AG08396 (cell line): ENCODE data around the gene OSER1.

Experiments used
- DNase-seq: peaks from one replicate; pipeline ENCODE4 v3.0.0; 2012; ENCODE audit warnings: low spot score, mixed read lengths

OSER1 gene

GRCh38 chr20:44224637-44225036 lies 14.1 kb upstream of the OSER1 start:
- no peak for DNase-seq

- no peak for DNase-seq
Observed at GRCh38 chr20:44223721-44224120, 13.2 kb upstream of the OSER1 start.

DNA sequence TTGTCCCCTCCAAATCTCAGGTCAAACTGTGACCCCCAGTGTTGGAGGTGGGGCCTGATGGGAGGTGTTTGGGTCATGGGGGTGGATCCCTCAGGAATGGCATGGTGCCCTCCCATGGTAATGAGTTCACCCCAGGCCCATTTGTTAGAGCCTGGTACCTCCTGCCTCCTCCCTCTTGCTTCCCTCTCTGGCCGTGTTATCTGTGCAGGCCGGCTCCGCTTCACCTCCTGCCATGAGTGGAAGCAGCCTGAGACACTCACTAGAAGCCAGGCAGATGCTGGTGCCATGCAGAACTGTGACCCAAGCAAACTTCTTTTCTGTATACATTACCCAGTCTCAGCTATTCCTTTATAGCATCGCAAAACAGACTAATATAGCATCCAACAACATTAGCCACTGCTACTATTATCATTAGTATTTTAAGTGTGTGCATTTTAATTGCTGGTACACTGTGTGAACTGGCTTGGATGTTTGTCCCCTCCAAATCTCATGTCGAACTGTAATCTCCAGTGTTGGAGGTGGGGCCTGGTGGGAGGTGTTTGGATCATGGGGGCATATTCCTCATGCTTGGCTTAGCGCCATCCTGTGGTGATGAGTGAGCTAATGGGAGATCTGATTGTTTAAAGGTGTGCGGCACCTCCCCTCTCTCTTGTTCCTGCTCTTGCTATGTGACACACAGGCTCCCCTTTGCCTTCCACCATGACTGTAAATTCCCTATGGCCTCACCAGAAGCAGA lies 12.2 kb upstream of the OSER1 start:
- no peak for DNase-seq

- DNase-seq: no peak
Observed at GRCh38 chr20:44222027-44222426, 11.5 kb upstream of the OSER1 start.

DNA sequence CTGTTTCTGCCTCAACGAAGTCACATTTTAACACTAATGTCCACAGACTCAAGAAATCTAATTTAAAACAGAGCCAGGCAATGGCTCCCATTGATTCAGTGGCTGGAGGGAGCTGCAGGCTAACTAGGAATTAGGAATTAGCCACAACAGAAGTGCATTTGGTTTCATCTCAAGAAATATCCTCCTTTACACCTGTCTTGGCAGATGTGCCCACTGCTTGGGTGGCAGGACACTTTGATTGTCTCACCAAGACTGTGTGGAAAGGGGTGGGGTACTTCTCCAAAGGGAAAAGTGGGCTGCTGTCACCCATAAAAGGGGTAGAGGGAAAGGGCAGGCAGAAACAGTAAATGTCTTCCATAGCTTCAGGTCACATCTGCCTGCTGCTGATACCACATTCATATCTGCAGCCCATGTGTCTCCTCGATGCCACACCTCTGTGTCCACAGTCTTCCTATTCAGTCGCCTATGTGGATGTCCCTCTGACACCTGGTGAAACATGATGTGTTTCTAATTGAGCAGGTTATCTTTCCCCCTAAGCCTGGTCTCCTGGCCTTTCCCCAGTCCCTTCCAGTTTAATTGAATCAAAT lies 10.9 kb upstream of the OSER1 start:
- no peak for DNase-seq

- DNase-seq: no peak
Observed at GRCh38 chr20:44219791-44220190, 9.2 kb upstream of the OSER1 start.

- no peak for DNase-seq
Observed at GRCh38 chr20:44219170-44219730, 8.7 kb upstream of the OSER1 start.

GRCh38 chr20:44218446-44218845 lies 7.9 kb upstream of the OSER1 start:
- no peak for DNase-seq

DNA sequence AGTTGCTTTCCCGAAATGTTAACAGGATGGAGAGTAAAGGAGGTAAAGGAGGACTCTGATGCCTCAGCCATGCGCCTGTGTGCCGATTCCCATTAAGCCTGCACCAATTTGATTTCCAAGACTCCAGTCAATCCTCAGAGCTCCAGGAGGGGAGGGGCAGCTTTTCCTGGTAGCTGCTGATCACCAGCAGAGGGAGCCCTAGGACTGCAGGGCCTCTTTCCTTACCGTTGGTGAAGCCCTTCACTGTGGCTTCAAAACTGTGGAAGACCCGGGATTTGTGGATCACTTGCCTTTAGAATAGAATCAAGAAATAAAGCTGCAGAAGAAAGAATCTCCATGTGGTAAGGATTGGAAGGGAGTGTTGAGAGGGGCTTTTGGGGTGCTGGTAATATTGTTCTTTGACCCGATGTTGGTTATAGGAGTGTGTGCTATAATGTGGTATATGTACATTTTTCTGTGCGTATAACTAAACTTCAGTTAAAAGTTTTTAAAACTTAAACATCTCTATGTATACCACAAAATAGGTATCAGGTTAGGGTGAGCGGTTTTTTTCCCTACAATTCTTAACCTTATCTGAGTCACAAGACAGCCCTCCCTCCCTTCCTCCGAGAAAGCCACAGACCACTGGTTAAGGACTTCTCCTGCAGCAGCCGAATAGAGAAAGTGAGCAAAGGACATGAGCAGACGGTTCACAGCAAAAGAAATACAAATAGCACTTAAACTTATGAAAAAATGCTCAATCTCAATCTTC lies 6.9 kb upstream of the OSER1 start:
- peak; percentile 63 for DNase-seq

DNA sequence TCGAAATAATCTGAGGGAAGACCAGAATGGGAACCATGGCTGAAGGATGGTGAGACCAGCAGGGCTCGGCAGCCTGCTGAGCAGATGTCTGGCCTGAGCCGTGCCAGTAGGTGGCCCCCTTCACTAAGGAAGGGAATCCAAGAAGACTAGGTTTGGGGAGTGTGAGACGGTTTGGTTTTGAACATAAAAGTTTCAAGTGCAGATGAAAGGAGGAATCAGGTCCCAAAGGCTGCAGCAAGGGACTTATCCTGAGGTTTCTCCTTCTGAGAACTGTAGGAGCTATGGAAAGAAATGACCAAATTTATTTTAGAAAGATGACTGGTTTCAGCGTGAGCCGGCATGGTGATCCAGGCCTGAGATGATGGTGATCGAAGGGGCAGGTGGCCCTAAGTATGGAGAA lies 4.6 kb upstream of the OSER1 start:
- DNase-seq: peak; percentile 69

GRCh38 chr20:44212792-44213191 lies 2.2 kb upstream of the OSER1 start:
- DNase-seq: no peak

DNA sequence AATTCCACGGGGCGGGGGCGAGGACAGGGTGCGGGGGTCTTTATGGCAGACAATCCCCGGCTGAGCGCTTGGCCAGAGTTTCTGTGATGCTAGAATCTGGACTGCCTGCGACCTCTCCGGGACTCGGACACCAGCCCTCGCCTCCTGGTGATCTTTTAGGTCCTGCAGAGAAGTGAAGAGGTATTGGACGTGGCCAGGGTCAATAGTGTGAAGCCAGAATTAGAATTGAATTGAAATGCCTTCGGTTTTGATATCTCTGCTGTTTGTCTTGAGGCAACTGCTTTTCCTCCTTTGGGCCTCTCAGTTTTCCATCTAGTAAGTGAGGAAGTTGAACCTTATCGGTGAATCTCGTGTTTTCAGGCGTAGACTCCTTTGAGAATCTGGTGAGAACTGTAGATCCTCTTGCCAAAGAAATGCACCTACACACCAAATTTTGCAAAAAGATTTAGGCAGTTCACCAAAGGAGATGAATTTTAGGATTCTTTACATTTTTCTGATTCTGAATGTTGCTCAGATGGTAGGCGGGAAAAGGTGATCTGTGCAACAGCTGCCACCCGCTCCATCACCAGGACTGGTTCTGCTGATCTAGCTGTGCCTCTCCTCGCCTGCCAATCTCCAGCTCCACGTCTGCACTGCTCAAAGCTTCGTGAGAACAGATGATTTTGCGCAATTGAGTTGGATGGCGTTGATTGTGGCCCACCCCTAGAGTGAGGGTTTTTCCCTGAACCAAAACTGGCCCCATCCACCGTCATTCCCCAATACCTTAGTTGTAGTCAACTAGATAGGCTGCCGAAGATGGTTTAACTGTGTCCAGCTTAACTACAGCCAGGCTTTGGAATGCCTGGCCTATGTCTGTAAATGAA lies 837 bp upstream of the OSER1 start:
- DNase-seq: no peak

GRCh38 chr20:44209686-44210405 lies 725 bp downstream of the OSER1 start:
- DNase-seq: no peak

- DNase-seq: no peak
Observed at GRCh38 chr20:44208770-44209169, 1.8 kb downstream of the OSER1 start.

DNA sequence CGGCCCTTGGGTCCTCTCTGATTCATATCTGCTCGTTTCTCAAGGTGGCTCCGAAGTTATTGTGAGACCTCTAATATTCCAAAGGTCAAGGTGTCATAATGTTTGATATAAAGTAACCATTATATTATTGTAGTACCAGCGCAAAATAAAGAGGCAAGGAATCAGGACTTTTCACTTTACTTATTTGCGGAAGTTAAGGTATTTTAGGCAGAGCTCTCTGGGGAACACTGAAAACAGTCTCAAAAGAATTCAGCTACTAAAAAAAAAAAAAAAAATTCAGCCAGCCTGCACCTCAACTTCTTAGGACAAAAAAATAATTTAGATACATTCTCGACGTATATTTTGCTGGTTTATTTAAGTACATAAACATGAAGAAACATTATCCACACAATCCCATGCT lies 2.4 kb downstream of the OSER1 start:
- no peak for DNase-seq

DNA sequence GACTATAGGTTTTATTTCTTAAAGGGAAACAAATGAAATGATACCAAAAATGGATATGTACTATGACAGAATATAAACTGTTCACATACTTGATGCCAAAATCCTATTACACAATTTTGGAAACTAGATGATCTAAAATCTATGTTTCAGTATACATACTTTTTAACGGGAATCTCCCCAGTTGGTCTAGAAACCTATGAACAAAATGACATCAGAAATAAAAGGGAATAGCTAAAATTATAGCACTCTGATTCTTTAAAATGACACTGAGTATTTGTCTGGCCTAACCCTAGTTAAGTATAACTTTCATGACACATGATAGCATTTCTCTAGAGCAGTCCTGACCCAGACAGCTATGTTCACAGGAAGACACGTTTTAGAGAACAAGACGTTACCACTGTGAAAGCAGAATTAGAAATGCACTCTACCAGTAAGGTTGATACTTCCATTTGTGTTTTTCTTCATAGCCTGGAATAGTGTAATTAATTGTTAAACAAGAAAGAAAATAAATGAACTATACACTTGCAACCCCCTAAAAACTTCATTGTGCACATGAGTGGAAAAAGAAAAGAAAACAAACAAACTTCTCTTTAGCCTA lies 3.3 kb downstream of the OSER1 start:
- no peak for DNase-seq

DNA sequence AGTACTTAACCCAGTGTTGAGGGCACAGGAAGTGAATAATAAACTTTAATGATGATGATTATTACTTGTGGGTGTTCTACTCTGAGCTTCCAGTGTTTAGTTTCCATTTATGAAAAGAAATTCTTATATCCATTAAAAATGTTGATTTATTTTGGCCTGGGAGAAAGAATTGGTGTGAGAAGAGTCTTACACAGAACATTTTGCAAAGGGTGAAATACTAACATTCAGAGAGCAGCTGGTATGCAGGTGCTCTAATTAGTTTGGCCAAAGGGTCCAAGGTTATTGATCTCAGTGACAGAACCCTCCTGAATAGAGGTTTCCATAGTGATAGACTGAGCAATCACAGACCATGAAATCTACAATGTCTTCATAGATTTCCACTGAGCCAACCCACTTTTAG lies 4.4 kb downstream of the OSER1 start:
- no peak for DNase-seq

- no peak for DNase-seq
Observed at GRCh38 chr20:44204832-44205215, 5.7 kb downstream of the OSER1 start.

DNA sequence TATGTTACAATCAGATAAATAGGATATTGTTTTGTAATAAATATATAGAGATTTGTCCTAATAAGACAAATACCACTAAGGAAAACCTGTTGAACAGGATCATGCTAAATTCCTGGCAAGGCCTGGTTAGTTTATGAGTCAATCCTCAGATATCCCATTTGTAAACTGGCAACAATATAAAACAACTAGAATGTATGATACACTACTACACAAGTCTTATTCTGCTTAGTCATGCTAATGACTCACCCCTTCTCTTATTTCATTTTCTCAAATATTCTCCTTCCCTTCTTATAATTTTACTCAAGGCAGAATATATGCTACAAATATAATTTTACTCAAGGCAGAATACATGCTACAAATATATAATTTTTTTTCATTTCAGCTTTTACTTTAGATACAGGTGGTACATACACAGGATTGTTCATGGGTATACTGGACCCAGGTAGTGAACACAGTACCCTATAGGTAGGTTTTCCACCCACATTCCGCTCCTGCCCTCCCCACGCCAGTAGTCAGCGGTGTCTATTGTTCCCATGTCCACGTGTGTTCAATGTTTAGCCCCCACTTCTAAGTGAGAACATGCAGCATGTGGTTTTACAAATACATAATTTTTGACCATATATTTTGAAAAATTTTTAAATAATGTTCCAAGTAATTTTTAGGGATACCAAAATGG lies 6.3 kb downstream of the OSER1 start:
- DNase-seq: peak; percentile 79

- no peak for DNase-seq
Observed at GRCh38 chr20:44203161-44203560, 7.4 kb downstream of the OSER1 start.
